Measurements from ENCODE around the gene ASB3. TPM values are rescaled to one million over a fixed set of nuclear protein-coding genes. Genes with fewer than 3 reads are reported as not detected.

The ASB3 gene
- total RNA-seq, 1 donor from 2014 or later, result 11.4 TPM

GRCh38 chr2:53636596-53636995 is 150.2 kb downstream of the ASB3 start:
- Histone ChIP-seq H3K27me3 (ENCODE audit: low read depth) (no peaks in the 10 kb centered on the region), H3K27ac (replicated peaks) (no peak overlapping the region), H3K4me3 (no peak overlapping the region), H3K4me1 (no peaks in the 10 kb centered on the region), H3K9me3 (replicated peaks) (no peaks in the 10 kb centered on the region), H3K36me3 (no peaks in the 10 kb centered on the region)
- TF ChIP-seq CTCF (IDR thresholded peaks at IDR 0.05; ENCODE audit: borderline replicate concordance), result no peak
- intact Hi-C loops (cut with micrococcal nuclease), result no loop called here
- DNase-seq, result no peak

DNA sequence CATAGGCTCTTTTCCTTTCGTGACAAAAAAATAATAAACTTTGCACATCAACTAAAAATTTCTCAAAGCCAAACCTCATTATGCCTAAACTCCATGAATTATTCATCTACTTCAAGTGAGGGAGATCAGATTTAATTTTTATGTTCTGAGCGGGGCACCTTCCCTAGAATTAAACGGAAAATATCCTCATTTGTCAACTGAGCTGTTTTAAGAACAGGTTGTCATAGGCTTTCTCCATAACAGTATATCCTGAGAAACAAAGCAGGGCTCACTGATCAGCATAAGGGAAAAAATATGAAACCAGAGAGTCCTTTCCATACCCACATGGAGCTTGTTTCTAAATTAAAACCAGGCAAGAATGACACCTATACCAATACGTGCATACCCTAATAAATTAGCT is 150.6 kb downstream of the ASB3 start:
- no peaks in the 10 kb centered on the region for H3K36me3 ChIP-seq
- intact Hi-C loops (cut with micrococcal nuclease), result no loop called here
- DNase-seq, result no peak
- H3K4me3 ChIP-seq, result no peak overlapping the region
- H3K27ac ChIP-seq (replicated peaks), result no peak overlapping the region
- TF ChIP-seq CTCF (IDR thresholded peaks at IDR 0.05; ENCODE audit: borderline replicate concordance), result no peak
- no peaks in the 10 kb centered on the region for H3K9me3 ChIP-seq (replicated peaks)
- H3K27me3 ChIP-seq (ENCODE audit: low read depth), result no peaks in the 10 kb centered on the region
- no peaks in the 10 kb centered on the region for H3K4me1 ChIP-seq

DNA sequence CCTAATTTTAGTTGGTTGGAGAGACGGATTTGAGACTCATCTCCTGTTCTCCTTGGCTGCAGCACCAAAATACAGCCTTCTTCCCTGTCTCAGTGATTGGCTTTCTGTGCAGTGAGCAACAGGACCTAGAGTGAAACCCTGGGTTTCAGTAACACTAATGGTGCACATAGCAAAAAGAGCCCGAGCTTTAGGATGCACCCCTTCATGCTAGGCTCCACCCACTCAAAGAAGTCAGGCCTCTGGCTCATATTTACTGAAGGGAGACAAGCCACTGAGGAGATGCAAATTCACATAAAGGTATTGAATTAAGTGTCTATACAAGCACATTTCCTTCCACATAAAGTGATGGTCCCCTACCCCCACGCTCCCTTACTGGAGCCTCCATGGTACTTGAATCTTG is 151.1 kb downstream of the ASB3 start:
- no peaks in the 10 kb centered on the region for H3K4me1 ChIP-seq
- H3K9me3 ChIP-seq (replicated peaks), result no peaks in the 10 kb centered on the region
- DNase-seq, result no peak
- intact Hi-C loops (cut with micrococcal nuclease), result no loop called here
- H3K4me3 ChIP-seq, result no peak overlapping the region
- no peaks in the 10 kb centered on the region for H3K27me3 ChIP-seq (ENCODE audit: low read depth)
- TF ChIP-seq CTCF (IDR thresholded peaks at IDR 0.05; ENCODE audit: borderline replicate concordance), result no peak
- H3K36me3 ChIP-seq, result no peaks in the 10 kb centered on the region
- no peak overlapping the region for H3K27ac ChIP-seq (replicated peaks)

- Histone ChIP-seq H3K27ac (replicated peaks) (no peak overlapping the region), H3K27me3 (ENCODE audit: low read depth) (no peaks in the 10 kb centered on the region), H3K9me3 (replicated peaks) (no peaks in the 10 kb centered on the region), H3K4me3 (no peak overlapping the region), H3K36me3 (no peaks in the 10 kb centered on the region), H3K4me1 (no peaks in the 10 kb centered on the region)
- intact Hi-C loops (cut with micrococcal nuclease), result no loop called here
- no peak for TF ChIP-seq CTCF (IDR thresholded peaks at IDR 0.05; ENCODE audit: borderline replicate concordance)
- no peak for DNase-seq
Measured at GRCh38 chr2:53633441-53633840, 153.3 kb downstream of the ASB3 start.

GRCh38 chr2:53632714-53633113 is 154.0 kb downstream of the ASB3 start:
- DNase-seq, result no peak
- Histone ChIP-seq H3K27me3 (ENCODE audit: low read depth) (no peaks in the 10 kb centered on the region), H3K36me3 (no peaks in the 10 kb centered on the region), H3K27ac (replicated peaks) (no peak overlapping the region), H3K4me1 (no peaks in the 10 kb centered on the region), H3K4me3 (no peak overlapping the region), H3K9me3 (replicated peaks) (no peaks in the 10 kb centered on the region)
- intact Hi-C loops (cut with micrococcal nuclease), result no loop called here
- TF ChIP-seq CTCF (IDR thresholded peaks at IDR 0.05; ENCODE audit: borderline replicate concordance), result no peak

- intact Hi-C loops (cut with micrococcal nuclease), result no loop called here
- no peak overlapping the region for H3K4me3 ChIP-seq
- no peaks in the 10 kb centered on the region for H3K36me3 ChIP-seq
- H3K9me3 ChIP-seq (replicated peaks), result no peaks in the 10 kb centered on the region
- H3K4me1 ChIP-seq, result no peaks in the 10 kb centered on the region
- no peak for DNase-seq
- no peak for TF ChIP-seq CTCF (IDR thresholded peaks at IDR 0.05; ENCODE audit: borderline replicate concordance)
- no peaks in the 10 kb centered on the region for H3K27me3 ChIP-seq (ENCODE audit: low read depth)
- no peak overlapping the region for H3K27ac ChIP-seq (replicated peaks)
Measured at GRCh38 chr2:53632126-53632460, 154.7 kb downstream of the ASB3 start.
